Activated CD4-positive, alpha-beta memory T cell treated with anti-CD3 and anti-CD28 coated beads, Interleukin-2, amount 10 ng/mL, durations not matched to agents 7 days and 5 days (primary cell): Measurements from ENCODE around the gene RPS6KA2. TPM values are rescaled to one million over a fixed set of nuclear protein-coding genes. Genes with fewer than 3 reads are reported as not detected.

Source experiments
- CTCF ChIA-PET: fragments of 350-600 bp; sonication (Branson Sonifier 250); formaldehyde crosslinking; loops from one replicate; lab custom pipeline; 2021; ENCODE audit warnings: antibody characterized with exemption, inconsistent platforms; lab: Charles Lee
- POLR2A ChIA-PET: fragments of 350-600 bp; sonication (Branson Sonifier 250); formaldehyde crosslinking; loops from one replicate; lab custom pipeline; 2021; ENCODE audit warnings: antibody characterized with exemption; lab: Charles Lee
- DNase-seq: peaks from one replicate; pipeline ENCODE4 v3.0.0-alpha.2; 2020
- H3K27ac Mint-ChIP-seq: one replicate; pipeline ENCODE4 v1.8.0; 2021; ENCODE audit warnings: mild to moderate bottlenecking, mixed read lengths
- H3K27me3 Mint-ChIP-seq: one replicate; pipeline ENCODE4 v1.8.0; 2021; ENCODE audit warnings: mixed read lengths
- H3K36me3 Mint-ChIP-seq: one replicate; pipeline ENCODE4 v1.8.0; 2021; ENCODE audit warnings: low read depth, mixed read lengths
- H3K4me1 Mint-ChIP-seq: one replicate; pipeline ENCODE4 v1.8.0; 2021; ENCODE audit warnings: mixed read lengths
- H3K4me3 Mint-ChIP-seq: one replicate; pipeline ENCODE4 v1.8.0; 2021; ENCODE audit warnings: mild to moderate bottlenecking, mixed read lengths
- H3K9me3 Mint-ChIP-seq: one replicate; pipeline ENCODE4 v1.8.0; 2021; ENCODE audit warnings: mixed read lengths
- total RNA-seq, 2 experiments: library from RNA; stranded (reverse); gene quantifications; one replicate each; pipeline ENCODE4 v1.2.3, GENCODE V29; 2021

Gene RPS6KA2
- total RNA-seq, 2 experiments from 2014 or later, result 6.3 to 6.5 TPM

- Mint-ChIP-seq H3K36me3 (no peaks in the 10 kb centered on the region), H3K27me3 (peaks cover 7% of the 10 kb centered on the region), H3K9me3 (no peaks in the 10 kb centered on the region), H3K4me1 (peaks cover 3% of the 10 kb centered on the region), H3K4me3 (no peak overlapping the region), H3K27ac (no peak overlapping the region)
- CTCF ChIA-PET, result no interaction called here
- no peak for DNase-seq
- POLR2A ChIA-PET, result no interaction called here
Observed at GRCh38 chr6:166662690-166663089, 35.6 kb upstream of the RPS6KA2 start.

DNA sequence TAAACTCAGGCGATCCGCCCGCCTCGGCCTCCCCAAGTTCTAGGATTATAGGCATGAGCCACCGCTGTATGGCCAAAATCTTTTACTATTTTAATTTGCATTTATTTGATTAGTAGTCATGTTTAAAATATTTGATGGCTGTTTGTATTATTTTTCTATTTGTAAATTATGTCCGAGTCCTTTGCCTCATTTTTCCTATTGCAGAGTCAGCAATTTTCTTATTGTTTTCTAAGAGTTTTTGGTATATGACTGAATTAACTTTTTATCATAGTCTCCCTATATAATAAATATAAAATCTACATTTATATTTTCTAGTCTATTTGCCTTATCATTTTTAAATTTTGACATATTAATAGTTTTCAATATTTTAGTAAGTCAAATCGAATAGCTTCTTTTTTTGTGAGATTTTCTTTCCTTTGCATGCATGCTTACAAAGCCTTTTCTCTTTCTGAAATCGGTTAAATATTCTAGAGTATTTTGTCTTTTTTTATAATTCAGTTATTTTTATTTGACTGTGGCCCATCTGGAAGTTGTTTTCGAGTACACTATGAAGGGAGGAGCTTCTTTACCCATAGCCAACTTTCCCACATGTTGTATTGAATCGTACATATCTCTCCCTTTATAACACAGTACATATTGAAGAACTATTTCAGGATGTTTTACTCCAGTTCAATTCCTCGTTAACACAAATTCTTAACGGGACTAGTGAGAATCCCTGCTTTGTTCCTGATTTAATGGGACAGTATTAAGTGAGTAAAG, 34.5 kb upstream of the RPS6KA2 start:
- DNase-seq, result no peak
- ChIA-PET CTCF (no interaction called here), POLR2A (no interaction called here)
- Mint-ChIP-seq H3K27me3 (peaks cover 7% of the 10 kb centered on the region), H3K36me3 (no peaks in the 10 kb centered on the region), H3K27ac (no peak overlapping the region), H3K9me3 (no peaks in the 10 kb centered on the region), H3K4me1 (peaks cover 11% of the 10 kb centered on the region), H3K4me3 (no peak overlapping the region)

DNA sequence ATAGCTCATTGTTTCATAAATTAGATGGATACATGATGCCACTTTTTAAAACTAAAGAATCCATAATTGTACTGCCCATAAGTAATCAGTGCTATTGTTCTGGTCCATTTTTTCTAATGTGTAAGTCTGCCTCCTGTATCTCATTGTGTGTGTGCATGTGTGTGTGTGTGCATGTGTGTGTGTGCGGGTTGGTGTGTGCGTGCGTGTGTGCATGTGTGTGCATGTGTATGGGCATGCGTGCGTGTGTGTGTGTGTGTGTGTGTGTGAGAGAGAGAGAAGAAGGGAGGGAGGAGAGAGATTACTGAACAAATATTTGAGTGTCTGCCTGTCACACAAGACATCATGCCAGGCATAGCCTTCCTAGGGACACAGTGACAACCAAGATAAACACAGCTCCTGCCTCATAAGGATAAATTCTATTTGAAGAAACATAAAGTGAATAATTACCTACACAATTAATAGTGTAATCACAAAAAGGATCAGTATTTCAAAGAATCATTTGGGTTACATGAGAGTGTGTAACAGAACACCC, 33.2 kb upstream of the RPS6KA2 start:
- Mint-ChIP-seq H3K4me3 (no peak overlapping the region), H3K27me3 (peaks cover 7% of the 10 kb centered on the region), H3K9me3 (no peaks in the 10 kb centered on the region), H3K4me1 (peaks cover 11% of the 10 kb centered on the region), H3K36me3 (no peaks in the 10 kb centered on the region), H3K27ac (no peak overlapping the region)
- no peak for DNase-seq
- ChIA-PET POLR2A (no interaction called here), CTCF (no interaction called here)

DNA sequence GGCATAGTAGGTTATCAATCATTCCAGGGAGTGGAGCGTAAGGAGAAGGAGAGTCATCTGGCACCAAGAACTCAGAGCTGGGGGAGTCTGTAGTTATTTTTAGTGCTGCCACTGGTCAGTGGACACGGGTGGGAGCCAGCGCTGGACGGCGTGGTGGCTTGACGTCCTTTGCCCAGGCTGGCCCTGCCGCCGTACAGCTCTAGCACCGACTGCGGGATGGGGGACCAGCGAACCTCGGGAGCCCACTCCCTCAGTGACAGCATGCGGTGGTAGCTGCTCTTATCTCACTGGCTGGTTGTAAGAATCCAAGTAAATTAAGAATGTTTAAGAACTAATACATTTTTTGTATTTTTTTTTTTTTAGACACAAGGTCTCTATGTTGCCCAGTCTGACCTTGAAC, 32.5 kb upstream of the RPS6KA2 start:
- CTCF ChIA-PET, result no interaction called here
- Mint-ChIP-seq H3K4me3 (no peak overlapping the region), H3K27me3 (peaks cover 7% of the 10 kb centered on the region), H3K36me3 (no peaks in the 10 kb centered on the region), H3K9me3 (no peaks in the 10 kb centered on the region), H3K27ac (no peak overlapping the region), H3K4me1 (peaks cover 11% of the 10 kb centered on the region)
- no peak for DNase-seq
- POLR2A ChIA-PET, result no interaction called here

DNA sequence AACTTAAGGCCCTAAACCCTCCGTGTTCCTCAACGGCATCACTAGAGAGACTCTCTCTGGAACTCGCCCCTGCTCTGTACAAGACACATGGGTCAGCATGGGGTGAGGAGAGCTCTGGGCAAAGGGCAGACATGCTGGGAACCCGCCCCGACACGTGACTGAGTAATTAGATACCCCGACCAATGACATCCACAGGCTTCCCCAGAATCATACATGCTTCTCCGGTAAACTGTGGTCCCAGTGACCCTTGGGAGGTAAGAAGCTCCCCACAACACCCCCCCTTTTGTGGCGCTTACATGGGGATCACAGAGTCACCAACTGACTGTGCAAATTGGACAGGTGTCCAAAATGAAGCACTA, 31.7 kb upstream of the RPS6KA2 start:
- H3K9me3 Mint-ChIP-seq, result no peaks in the 10 kb centered on the region
- no peak overlapping the region for H3K27ac Mint-ChIP-seq
- H3K36me3 Mint-ChIP-seq, result no peaks in the 10 kb centered on the region
- CTCF ChIA-PET, result no interaction called here
- H3K4me3 Mint-ChIP-seq, result no peak overlapping the region
- no peak for DNase-seq
- H3K4me1 Mint-ChIP-seq, result peaks cover 11% of the 10 kb centered on the region
- H3K27me3 Mint-ChIP-seq, result peaks cover 7% of the 10 kb centered on the region
- POLR2A ChIA-PET, result no interaction called here

DNA sequence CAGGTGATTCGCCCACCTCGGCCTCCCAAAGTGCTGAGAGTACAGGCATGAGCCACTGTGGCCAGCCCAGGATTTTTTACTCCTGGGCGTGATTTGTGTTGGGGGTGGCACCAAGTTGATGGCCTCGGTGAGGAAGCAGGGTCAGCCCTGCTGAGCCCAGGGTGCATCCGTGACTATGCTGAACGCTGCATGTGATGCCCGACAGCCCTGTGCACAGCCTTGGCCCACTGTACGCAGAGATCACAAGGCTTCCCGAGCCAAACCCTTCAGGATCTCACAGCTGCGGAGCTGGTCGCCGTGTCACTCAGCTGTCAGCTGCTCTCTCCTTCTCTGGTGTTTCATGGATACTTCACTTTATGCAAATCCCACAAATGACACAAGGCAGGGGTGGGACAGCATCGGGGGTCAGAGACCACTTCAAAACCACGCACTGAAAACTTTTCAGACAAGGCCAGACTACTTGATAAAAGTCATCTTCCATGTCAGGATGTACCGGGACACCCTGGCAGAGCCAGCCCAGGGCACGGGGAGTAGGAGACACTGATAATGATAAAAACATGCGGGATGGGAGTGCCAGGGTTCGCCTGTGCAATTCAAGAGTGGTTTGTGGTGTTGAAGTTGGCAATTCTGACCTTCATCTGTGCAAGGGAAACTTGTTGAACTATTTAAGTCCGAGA, 31.2 kb upstream of the RPS6KA2 start:
- ChIA-PET POLR2A (no interaction called here), CTCF (no interaction called here)
- Mint-ChIP-seq H3K9me3 (no peaks in the 10 kb centered on the region), H3K27me3 (peaks cover 7% of the 10 kb centered on the region), H3K4me3 (no peak overlapping the region), H3K4me1 (peaks cover 9% of the 10 kb centered on the region), H3K27ac (no peak overlapping the region), H3K36me3 (no peaks in the 10 kb centered on the region)
- DNase-seq, result no peak

DNA sequence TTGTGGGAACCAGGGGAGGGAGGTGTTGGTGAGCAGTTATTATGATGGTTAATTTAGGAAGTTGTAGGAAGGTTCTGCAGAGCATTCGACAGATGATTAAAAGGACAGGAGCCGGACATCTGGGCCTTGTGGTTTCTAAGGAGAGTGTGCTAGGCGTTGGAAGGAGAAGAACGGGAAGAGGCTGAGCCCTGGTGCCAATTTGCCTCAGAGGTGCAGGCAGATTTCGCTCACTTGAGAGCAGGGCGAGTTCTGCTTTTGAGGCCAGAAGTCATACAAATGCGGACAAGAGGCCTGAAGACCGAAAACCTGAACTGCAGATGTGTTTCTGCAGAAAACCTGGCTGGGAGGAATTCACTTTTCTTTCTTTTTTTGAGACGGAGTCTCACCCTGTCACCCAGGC, 30.5 kb upstream of the RPS6KA2 start:
- no peak overlapping the region for H3K4me3 Mint-ChIP-seq
- DNase-seq, result no peak
- POLR2A ChIA-PET, result no interaction called here
- H3K27ac Mint-ChIP-seq, result no peak overlapping the region
- H3K36me3 Mint-ChIP-seq, result no peaks in the 10 kb centered on the region
- CTCF ChIA-PET, result interaction anchor here (1.0 kb wide), 1 partner anchor 219 kb away, joined by 3 read pairs; no protein-coding TSS in a partner anchor
- H3K9me3 Mint-ChIP-seq, result no peaks in the 10 kb centered on the region
- H3K4me1 Mint-ChIP-seq, result peaks cover 9% of the 10 kb centered on the region
- H3K27me3 Mint-ChIP-seq, result peaks cover 7% of the 10 kb centered on the region

DNA sequence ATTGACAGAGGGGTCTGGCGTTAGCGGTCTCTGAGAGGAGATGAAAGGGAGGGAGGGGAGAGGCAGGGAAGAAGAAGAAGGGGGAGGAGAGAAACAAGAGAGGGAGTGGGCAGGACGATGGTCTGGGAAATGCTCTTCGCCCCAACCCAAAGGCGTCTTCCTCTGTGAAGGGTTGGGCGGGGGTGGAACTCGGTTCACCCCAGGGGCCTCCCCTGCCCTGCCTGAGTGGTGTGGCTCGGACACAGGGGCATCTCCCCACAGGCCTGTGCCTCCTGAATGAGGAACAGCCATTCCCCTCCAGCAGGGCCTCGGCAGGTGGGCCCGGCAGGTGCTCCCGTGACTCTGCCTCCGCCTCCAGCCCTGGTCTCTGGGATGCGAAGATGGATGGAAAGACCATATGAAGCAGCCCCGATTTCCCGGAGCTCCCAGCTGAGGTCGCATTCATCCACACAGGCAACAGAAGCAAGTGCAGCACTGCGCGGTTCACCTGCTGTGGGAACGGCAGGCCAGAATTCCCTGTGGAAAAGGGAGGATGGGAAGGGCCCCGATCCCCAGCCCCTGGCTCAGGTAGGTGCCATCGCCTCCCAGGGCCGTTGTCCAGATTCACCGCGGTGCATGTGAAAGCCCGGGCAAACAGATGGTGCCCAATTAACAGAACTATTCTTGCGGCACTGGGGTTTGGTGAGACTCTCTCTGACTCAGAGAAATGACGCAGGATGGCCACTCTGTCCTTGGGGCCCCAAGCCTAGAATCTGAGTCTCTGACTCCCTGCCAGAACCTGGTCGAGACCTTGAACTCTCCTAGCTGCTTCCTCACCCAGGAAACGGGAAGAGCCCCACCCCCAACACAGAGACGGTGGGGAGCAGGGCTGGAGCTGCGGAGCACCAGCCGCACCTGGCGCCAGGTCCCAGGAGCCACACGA, 29.4 kb upstream of the RPS6KA2 start:
- CTCF ChIA-PET, result interaction anchor here (1.0 kb wide), 1 partner anchor 218 kb away, joined by 3 read pairs; no protein-coding TSS in a partner anchor
- Mint-ChIP-seq H3K36me3 (no peaks in the 10 kb centered on the region), H3K27me3 (peaks cover 5% of the 10 kb centered on the region)

GRCh38 chr6:166655713-166656229, 28.7 kb upstream of the RPS6KA2 start:
- H3K36me3 Mint-ChIP-seq, result no peaks in the 10 kb centered on the region
- ChIA-PET CTCF (no interaction called here), POLR2A (no interaction called here)
- no peaks in the 10 kb centered on the region for H3K9me3 Mint-ChIP-seq
- peaks cover 9% of the 10 kb centered on the region for H3K4me1 Mint-ChIP-seq
- H3K27me3 Mint-ChIP-seq, result peaks cover 5% of the 10 kb centered on the region
- no peak overlapping the region for H3K27ac Mint-ChIP-seq
- no peak overlapping the region for H3K4me3 Mint-ChIP-seq
- no peak for DNase-seq

More for the DNA sequence above, 29.4 kb upstream of the RPS6KA2 start:
- no peak overlapping the region for H3K4me3 Mint-ChIP-seq
- no peaks in the 10 kb centered on the region for H3K9me3 Mint-ChIP-seq
- DNase-seq, result no peak
- H3K4me1 Mint-ChIP-seq, result peaks cover 9% of the 10 kb centered on the region
- POLR2A ChIA-PET, result no interaction called here
- H3K27ac Mint-ChIP-seq, result no peak overlapping the region

DNA sequence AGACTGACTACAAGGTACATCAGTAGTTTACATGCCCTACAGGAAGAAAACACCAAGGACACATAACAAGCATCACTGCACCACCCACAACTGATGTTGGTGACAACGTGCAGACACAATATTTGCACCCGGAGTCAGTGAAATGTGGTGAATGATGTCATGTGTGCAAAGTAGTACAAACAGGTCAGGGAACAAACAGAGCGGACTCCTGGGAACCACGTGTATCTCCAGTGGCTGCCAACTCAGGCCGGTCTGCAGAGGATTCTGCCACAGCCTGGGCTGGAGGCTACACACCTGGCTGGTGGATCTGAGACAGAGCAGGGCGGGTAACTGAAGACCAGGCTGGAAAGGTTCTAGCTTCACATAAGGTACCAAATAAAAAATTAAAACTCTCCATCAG, 28.2 kb upstream of the RPS6KA2 start:
- Mint-ChIP-seq H3K27ac (no peak overlapping the region), H3K9me3 (no peaks in the 10 kb centered on the region), H3K4me1 (peaks cover 9% of the 10 kb centered on the region), H3K4me3 (no peak overlapping the region), H3K36me3 (no peaks in the 10 kb centered on the region), H3K27me3 (peaks cover 4% of the 10 kb centered on the region)
- ChIA-PET POLR2A (no interaction called here), CTCF (no interaction called here)
- no peak for DNase-seq

DNA sequence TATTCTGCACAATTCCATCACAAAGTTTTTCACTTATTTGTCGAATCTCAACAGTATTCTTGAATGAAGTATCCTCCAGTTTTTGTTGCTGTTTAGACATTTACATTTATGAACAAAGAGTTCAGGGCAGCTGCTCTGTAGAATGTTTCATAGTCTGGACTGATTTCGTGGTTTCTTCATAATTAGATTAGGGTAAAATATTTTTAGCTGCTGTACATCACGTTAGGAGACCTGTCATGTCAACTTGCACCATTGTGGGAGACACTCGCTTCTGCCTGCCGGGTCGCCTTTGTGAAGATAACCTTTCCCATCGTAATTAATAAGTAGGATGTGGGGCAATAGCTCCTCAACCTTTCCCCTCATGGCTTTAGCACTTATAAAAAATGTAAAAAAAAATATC, 27.5 kb upstream of the RPS6KA2 start:
- Mint-ChIP-seq H3K4me1 (peaks cover 9% of the 10 kb centered on the region), H3K27ac (no peak overlapping the region), H3K9me3 (no peaks in the 10 kb centered on the region), H3K27me3 (peaks cover 2% of the 10 kb centered on the region), H3K36me3 (no peaks in the 10 kb centered on the region), H3K4me3 (no peak overlapping the region)
- ChIA-PET POLR2A (no interaction called here), CTCF (interaction anchor here (1.1 kb wide), 1 partner anchor 273 kb away, joined by 3 read pairs; no protein-coding TSS in a partner anchor)
- DNase-seq, result no peak

DNA sequence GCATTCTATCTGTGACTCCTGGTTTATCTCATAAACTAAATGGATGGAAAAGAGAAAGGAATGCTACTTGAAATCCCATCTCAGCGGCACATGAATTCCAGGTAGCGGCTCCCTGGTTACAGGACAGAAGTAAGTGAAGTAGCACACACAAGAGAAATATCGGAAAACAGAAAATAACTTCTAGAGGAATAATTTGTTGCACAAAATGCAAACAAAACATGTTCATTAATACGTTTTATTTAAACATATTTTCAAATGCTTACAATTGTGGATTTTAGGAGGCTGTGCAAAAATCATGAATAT, 26.5 kb upstream of the RPS6KA2 start:
- peaks cover 9% of the 10 kb centered on the region for H3K4me1 Mint-ChIP-seq

More for the DNA sequence above, 26.5 kb upstream of the RPS6KA2 start:
- H3K9me3 Mint-ChIP-seq, result no peaks in the 10 kb centered on the region
- ChIA-PET POLR2A (no interaction called here), CTCF (interaction anchor here (0.8 kb wide), 1 partner anchor 26 kb away, joined by 3 read pairs; no protein-coding TSS in a partner anchor)
- no peaks in the 10 kb centered on the region for H3K36me3 Mint-ChIP-seq
- no peak overlapping the region for H3K4me3 Mint-ChIP-seq
- peaks cover 2% of the 10 kb centered on the region for H3K27me3 Mint-ChIP-seq
- H3K27ac Mint-ChIP-seq, result no peak overlapping the region
- DNase-seq, result no peak
